NCI-H82 (cell line): ENCODE data around the gene RABGGTA.
"Not testable (repeated sequence)": the region's sequence is repeated elsewhere in the genome, so short reads cannot be mapped to it uniquely, and the experiment has no call there.

ENCODE experiments used
- DNase-seq: peaks from one replicate; lab custom pipeline; 2025; lab: John Stamatoyannopoulos, UW

The RABGGTA gene

DNA sequence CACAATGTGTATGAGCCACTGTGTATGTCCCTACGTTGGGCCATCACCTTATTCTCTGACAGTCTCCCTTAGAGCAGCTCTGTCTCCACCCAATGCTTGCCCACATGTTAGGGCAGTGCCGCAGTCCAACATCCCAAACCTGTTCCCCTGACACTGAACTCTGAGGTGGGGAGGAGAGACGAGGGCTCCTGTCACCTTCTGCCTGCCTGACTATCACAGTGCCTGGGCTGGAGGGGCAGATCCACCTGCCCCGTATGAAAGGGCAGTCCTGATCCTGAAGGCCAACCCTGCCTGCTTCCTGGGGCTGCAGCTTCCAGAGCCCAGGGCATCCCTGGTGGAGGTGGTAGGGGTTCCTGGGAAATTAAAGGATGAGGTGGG is 10.6 kb downstream of the RABGGTA start:
- no peak for DNase-seq

- DNase-seq: no peak
Observed at GRCh38 chr14:24260026-24260779, 11.2 kb downstream of the RABGGTA start.

GRCh38 chr14:24259282-24260025 is 11.9 kb downstream of the RABGGTA start:
- DNase-seq: no peak

- DNase-seq: no peak
Observed at GRCh38 chr14:24258548-24259265, 12.7 kb downstream of the RABGGTA start.

- no peak for DNase-seq
Observed at GRCh38 chr14:24258119-24258518, 13.3 kb downstream of the RABGGTA start.

DNA sequence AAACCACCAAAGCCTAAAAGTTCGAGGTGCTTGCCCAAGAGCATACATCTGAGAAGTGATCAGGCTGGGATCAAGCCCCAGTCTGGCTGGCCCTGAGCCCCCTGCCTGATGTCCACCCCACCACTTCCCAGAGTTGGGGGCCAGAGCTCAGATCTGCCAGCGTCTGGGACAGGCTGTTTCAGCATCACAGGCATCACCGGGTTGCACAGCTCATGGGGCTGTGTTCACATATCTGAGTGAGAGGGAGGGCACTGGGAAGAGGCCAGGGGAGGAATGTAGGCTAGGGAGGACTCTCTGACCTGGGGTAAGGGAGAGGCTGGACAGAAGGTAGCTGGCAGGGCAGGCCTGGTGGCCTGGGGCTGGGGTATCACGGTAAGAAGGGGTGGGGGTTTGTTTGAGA is 14.4 kb downstream of the RABGGTA start:
- no peak for DNase-seq

DNA sequence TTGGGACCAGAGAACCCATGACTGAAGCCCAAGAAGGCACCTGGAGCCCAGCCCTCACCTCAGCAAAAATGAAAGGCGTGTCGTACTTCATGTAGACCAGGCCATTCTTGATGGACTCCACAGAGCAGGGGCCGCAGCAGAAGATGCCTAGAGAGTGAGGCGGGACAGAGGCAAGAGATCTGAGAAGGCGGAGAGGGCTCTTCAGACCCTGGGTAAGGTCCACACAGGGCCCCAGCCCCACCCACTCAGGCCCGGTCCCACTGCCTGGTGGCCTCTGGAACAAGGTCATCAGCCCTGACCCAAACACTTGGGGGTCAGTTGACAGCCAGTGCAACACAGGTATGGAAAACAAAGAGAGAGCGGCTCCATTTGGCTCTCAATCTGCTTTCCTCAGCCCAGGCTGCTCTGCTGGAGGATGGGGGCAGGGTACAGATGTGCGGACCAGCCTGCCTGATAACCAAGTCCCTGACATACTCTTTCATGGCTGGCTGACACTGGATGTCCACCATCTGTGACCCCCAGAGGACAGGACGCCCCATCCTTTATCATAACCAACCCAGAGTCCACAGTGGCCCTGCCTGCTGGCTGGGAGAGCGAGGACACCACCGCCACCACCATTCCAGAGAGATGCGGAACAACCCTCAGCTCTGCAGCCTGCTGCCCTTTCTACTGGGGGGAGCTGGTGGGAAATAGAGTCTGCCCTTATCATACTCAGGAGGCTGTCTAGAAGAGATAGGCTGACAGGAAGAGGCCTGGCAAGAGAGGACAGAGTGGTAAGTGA is 15.3 kb downstream of the RABGGTA start:
- DNase-seq: no peak

GRCh38 chr14:24255438-24255837 is 16.0 kb downstream of the RABGGTA start:
- no peak for DNase-seq

DNA sequence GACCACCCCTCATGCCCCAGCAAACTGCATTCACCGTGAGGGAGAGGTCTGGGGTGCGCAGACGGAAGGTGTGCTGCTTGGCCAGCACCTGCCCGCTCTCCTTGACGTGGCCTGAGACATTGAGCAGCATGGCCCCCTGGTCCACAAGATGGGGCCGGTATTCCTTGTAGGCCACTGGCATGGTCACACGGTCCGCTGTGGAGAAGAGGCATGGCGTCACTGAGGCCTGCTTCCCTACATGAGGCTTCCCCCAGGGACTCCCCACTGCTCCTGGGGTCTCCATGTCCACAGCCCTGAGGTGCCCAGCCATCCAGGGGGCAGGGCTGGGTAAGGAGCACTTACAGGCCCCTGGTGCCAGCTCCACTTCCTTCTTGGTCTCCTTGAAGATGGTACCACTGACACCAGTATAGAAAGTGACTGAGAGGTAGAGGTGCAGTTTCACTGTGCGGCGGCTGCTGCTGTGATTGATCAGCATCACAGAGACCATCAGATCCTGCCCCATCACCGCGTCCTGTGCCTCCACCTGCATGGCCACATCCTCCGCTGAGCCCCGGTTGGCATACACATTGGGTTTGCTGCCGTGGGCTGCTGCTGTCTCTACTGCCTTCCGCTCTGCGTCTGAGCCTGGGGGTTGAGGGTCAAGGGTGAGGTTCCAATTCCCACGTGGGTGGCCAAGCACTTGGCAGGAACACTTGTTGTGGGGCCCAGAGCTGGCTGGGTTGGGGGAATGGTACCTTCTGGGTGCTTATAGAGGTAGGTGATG is 16.6 kb downstream of the RABGGTA start:
- no peak for DNase-seq

- no peak for DNase-seq
Observed at GRCh38 chr14:24253936-24254335, 17.5 kb downstream of the RABGGTA start.

DNA sequence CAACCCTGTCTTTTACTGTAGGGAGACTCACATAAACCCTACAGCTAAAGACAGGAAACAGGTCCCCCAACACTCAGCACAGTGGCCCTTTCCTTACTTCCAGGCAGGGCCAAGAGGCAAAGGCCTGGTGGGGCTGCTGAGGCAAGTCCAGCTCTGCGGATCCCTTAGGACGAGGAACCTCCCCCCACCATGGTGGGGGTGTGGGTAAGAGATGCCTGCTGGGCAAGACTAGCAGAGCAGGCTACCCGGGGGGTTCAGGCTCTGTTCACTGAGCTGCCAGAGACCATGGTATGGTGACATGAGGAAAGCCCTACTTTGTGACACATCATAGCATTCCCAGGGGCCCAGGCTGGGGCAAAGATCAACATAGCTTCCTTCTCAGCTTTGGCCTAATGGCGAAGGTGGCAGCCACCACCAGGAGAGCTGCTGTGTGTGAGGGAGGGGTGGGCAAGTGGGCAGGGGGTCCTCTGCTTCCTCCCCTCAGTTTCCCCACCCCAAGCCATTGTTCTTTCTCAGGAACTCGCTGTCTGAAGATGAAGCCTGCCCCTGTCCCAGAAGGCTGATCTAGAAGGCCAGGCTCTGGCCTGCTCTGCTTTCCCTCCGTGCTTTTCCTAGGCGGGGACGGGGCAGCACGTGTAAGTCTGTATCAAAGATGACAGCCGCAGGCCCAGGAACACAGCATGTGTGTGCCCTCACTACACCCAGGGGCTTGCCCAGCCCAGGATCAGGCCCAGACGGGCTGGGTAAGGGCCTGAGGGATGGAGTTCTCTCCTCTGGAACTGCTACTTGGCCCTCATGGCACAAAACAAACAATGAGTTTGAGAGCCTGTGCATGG is 18.9 kb downstream of the RABGGTA start:
- no peak for DNase-seq

DNA sequence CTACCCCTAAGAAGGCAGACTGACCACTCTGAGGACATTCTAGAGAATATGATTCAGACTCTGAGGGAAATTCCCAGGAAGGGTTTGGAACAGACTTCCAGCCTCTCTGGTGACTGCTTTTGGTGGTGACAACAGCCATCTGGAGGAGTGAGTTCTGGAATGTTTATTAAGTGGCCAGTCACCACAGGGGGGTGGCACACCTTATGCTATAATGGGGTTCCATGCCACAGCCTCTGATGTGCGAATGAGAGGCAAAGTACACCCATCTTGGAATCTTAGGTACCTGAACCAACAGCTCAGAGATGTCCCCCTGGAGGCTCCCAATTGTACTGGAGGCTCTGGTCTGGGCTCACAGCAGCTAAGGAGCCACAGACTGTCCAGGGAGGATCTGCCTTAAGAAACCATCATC is 19.5 kb downstream of the RABGGTA start:
- DNase-seq: no peak

- DNase-seq: no peak
Observed at GRCh38 chr14:24250354-24250753, 21.0 kb downstream of the RABGGTA start.

DNA sequence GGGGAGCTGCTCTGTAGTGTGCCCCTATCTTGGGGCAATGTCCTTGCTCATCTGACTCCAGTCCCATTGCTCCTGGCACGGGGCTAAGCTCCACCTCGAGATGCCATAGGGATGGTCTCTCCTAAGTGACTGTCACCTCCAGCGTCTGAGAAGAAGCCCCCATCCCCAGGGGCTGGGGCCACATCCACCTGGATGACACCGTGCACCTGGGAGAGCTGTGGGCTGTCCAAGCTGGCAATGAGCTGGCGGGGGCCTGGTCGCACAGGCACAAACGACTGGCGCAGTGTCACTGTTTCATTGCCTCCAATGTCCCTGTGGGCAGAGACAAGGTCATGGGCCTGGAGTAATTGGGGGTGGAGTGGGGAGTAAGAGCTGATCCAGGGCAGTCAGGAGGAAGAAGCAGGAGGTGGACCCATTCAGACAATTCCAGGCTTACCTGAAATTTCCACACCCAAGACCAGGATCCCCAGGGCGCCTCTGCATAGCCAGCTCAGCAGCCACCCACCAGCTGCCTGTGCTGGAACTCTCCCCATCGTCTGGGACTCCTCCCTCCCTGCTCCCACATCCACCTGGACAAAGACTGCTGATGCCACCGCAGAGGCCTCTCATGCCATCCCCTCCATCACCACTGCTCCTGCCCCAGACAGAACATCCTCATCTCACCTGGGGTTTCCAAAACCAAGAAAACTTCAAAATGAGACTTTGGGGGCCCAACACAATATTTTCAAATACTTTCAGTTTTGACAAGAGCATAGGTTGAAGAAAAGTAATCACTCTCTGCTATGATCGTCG is 22.0 kb downstream of the RABGGTA start:
- no peak for DNase-seq

GRCh38 chr14:24247422-24247821 is 24.0 kb downstream of the RABGGTA start:
- no peak for DNase-seq

DNA sequence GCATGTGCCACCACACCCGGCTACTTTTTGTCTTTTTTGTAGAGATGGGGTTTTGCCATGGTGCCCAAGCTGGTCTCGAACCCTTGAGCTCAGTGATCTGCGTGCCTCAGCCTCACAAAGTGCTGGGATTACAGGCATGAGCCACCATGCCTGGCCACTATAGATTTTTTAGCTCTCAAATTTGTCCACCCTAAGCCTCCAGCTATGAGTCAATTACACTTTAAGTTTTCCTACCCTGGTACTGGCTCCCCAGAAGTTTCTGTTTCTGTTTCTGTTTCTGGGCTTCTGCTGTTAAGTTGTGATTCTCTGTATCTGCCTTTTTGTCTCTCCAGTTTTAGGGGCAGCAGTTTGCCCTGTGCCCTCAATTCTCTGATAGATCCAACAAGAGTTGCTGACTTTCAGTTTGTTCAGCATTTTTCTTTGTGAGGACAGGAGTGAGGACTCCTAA is 24.6 kb downstream of the RABGGTA start:
- DNase-seq: no peak

DNA sequence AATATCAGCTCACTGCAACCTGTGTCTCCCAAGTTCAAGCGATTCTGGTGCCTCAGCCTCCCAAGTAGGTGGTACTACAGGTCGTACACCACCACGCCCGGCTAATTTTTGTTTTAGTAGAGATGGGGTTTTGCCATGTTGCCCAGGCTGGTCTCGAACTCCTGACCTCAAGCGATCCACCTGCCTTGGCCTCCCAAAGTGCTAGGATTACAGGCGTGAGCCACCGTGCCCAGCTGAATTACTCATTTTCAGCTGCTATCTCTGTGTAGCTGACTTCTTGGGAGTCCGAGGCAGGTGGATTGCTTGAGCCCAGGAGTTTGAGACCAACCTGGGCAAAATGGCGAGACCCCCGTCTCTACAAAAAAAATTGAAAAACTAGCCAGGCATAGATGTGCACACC is 26.0 kb downstream of the RABGGTA start:
- DNase-seq: not testable (repeated sequence)

- DNase-seq: peak; percentile 48
Observed at GRCh38 chr14:24243336-24243836, 28.0 kb downstream of the RABGGTA start.

DNA sequence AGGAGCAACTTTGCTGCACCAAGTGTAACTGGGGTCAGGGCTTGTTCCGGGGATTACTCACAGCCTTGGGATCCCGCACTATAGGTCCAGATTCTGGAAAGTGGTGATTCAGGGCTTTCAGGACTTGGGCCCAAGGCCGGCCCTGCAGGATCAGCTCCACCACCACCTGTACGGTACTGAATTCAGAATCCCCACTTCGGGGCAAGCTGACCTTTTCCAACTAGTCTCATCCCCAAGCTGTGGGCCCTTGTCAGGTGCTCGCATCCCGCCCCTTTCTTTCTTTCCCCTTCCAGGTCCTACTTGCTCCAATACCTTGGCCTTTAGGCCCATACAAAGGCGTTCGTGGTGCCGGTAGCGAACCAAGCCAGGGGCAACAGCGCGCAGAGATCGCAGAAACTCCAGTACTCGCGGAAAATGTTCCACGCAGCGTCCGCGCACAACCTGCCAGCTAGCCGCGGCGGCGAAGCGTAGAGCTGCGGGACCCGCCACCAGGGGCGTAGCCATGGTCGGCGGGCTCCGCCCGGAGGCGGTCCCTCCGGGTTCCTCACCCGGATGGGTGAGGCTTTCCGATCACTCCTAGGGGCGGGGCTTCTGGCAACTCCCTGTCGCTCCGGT is 29.5 kb downstream of the RABGGTA start:
- DNase-seq: peak; percentile 95
